ENCODE measurements around the gene SLC51A.
"Not testable (repeated sequence)": the region's sequence is repeated elsewhere in the genome, so short reads cannot be mapped to it uniquely, and the experiment has no call there.

SLC51A gene

DNA sequence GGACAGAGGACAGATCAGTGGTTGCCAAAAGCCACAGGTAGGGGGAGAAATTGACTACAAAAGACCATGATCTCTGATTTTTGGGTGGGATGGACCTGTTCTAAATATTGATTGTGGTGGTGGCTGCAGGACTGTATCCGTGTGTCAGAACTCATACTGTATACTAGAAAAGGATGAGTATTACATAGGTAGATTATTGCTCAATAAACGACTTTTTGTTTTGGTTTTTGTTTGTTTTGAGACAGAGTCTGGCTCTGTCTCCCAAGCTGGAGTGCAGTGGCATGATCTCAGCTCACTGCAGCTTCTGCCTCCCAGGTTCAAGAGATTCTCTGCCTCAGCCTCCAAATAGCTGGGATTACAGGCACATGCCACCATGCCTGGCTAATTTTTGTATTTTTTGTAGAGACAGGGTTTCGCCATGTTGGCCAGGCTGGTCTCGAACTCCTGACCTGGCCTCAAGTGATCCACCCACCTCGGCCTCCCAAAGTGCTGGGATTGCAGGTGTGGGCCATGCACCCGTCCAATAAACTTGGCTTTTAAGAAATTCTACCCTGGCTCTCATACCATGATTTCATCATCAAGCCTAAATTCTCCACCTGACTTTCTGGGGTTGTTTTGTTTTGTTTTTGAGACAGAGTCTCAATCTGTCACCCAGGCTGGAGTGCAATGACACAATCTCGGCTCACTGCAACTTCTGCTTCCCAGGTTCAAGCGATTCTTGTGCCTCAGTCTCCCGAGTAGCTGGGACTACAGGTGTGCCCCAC is 10.7 kb upstream of the SLC51A start:
- H3K27me3 ChIP-seq (ENCODE audit: control insufficient read depth, insufficient read depth, low read length); H3K9me3 ChIP-seq (ENCODE audit: control insufficient read depth, insufficient read depth, low read length); DNase-seq (ENCODE audit: low read depth, low spot score); H3K36me3 ChIP-seq (ENCODE audit: control insufficient read depth, insufficient read depth, low read length); H3K27ac ChIP-seq (ENCODE audit: low read length); H3K4me3 ChIP-seq (ENCODE audit: low read length); H3K4me1 ChIP-seq (ENCODE audit: control insufficient read depth, insufficient read depth, low read length): not testable (repeated sequence)
- no CpG with 5 or more reads among the region's 9 CpGs for WGBS (ENCODE audit: insufficient coverage, insufficient read length)

DNA sequence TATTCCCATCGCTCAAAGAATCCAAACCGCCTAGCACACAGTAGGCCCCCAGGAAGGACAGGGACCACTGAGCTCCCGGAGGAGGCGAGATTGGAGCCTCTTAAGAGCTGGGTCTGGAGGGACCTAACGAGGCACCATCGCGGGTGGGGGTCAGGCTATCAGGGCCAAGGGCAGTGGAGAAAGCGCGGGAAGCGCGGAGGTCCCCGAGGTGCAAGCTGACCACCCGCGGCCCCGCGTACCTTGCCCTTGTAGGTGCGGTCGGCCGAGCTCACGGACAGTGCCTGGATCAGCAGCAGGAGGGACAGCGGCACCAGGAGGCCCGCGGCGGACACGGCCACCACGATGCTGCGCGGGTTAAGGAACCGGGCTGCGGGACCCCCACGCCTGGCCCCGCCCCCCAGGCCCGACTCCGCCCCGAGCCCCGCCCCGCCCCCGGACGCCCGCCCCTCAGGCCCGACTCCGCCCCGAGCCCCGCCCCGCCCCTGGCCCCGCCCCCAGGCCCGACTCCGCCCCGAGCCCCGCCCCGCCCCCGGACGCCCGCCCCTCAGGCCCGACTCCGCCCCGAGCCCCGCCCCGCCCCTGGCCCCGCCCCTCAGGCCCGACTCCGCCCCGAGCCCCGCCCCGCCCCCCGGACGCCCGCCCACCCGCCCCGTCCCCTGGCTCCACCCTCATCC is 9.0 kb upstream of the SLC51A start:
- peak overlapping the region; percentile 67; the same call in 1 of the 2 replicates for H3K4me3 ChIP-seq (ENCODE audit: low read length)
- WGBS (ENCODE audit: insufficient coverage, insufficient read length) = no CpG with 5 or more reads among the region's 70 CpGs
- H3K27me3 ChIP-seq (ENCODE audit: control insufficient read depth, insufficient read depth, low read length) = peaks cover 3% of the 10 kb centered on the region; the same call in 1 of the 2 replicates
- peaks cover 3% of the 10 kb centered on the region for H3K4me1 ChIP-seq (ENCODE audit: control insufficient read depth, insufficient read depth, low read length)
- no peak overlapping the region for H3K27ac ChIP-seq (ENCODE audit: low read length)
- H3K9me3 ChIP-seq (ENCODE audit: control insufficient read depth, insufficient read depth, low read length) = no peaks in the 10 kb centered on the region
- H3K36me3 ChIP-seq (ENCODE audit: control insufficient read depth, insufficient read depth, low read length) = no peaks in the 10 kb centered on the region
- no peak for DNase-seq (ENCODE audit: low read depth, low spot score)

DNA sequence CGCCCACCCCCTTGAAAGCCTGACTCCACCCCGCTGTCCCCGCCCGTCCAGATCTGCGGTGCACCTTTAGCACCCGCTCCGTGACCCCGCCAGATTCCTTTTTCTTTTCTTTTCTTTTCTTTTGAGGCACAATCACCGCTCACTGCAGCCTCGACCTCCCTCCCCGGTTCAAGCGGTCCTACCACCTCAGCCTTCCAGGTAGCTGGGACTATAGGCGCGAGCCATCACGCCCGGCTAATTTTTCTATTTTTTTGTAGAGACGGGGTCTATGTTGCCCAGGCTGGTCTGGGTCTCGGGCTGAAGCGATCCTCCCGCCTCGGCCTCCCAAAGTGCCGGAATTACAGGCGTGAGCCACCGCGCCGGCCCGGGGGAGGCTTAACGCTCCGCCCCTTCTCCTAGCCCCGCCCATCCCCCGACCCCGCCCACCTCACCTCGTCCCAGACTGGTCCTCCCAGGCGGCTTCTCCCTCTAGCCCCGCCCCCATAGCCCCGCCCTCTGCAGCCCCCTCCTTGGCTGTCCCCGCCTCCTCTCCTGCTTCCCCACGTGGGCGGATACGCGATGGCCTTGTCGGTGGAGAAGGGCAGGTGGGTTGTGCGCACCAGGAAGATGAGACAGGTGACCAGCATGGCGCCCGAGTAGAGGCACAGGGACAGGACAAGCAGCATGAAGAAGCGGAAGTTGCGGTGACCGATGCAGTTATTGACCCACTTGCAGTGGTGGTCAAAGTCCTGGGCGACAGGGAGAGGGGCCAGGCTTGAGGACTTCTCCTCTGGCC is 8.3 kb upstream of the SLC51A start:
- Histone ChIP-seq H3K27ac (ENCODE audit: low read length) (no peak overlapping the region), H3K4me3 (ENCODE audit: low read length) (peak overlapping the region; percentile 45; the same call in 1 of the 2 replicates)
- WGBS (ENCODE audit: insufficient coverage, insufficient read length) = no CpG with 5 or more reads among the region's 49 CpGs

DNA sequence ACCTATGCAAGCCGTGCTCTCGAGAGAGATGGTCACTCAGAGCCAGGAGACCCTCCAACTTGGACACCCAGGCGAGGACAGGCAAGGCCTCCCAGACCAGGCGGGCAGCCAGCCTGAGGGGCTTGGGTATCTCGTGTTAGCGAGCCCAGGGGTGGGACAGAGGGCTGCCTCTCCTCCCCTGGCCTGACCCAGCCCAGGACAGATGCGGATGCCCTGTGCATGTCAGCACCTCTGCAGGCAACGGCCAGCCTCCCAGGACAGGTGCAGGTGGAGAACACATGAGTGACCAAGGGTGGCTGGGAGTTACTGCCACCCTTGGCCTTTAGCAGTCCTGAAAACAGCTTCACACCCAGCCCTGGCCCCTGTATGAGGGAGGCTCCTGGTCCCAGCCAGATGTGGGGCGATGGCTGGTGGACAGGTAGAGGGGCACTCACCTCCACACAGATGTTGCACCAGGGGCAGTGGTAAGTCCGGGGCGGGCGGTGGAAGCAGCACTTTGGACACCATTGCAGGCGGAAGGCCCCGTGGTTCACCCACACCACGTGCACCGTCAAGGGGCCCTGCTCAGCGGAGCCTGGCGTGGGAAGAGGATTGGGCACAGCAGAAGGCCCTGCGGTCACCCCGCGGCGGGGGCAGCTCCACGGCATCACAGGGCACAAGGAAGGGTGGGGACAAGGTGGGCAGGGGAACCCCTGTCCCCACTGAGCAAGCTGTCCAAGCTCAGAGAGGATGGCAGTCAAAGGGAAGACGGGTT is 7.2 kb upstream of the SLC51A start:
- peaks cover 3% of the 10 kb centered on the region for H3K4me1 ChIP-seq (ENCODE audit: control insufficient read depth, insufficient read depth, low read length)
- no peak overlapping the region for H3K27ac ChIP-seq (ENCODE audit: low read length)
- H3K27me3 ChIP-seq (ENCODE audit: control insufficient read depth, insufficient read depth, low read length) = peaks cover 3% of the 10 kb centered on the region; the same call in 1 of the 2 replicates
- no peaks in the 10 kb centered on the region for H3K9me3 ChIP-seq (ENCODE audit: control insufficient read depth, insufficient read depth, low read length)
- no peak for DNase-seq (ENCODE audit: low read depth, low spot score)
- H3K36me3 ChIP-seq (ENCODE audit: control insufficient read depth, insufficient read depth, low read length) = no peaks in the 10 kb centered on the region
- no CpG with 5 or more reads among the region's 24 CpGs for whole genome bisulfite sequencing (ENCODE audit: insufficient coverage, insufficient read length)
- H3K4me3 ChIP-seq (ENCODE audit: low read length) = no peak overlapping the region

More for the DNA sequence above, 8.3 kb upstream of the SLC51A start:
- Histone ChIP-seq H3K27me3 (ENCODE audit: control insufficient read depth, insufficient read depth, low read length) (peaks cover 3% of the 10 kb centered on the region; the same call in 1 of the 2 replicates), H3K9me3 (ENCODE audit: control insufficient read depth, insufficient read depth, low read length) (no peaks in the 10 kb centered on the region), H3K36me3 (ENCODE audit: control insufficient read depth, insufficient read depth, low read length) (no peaks in the 10 kb centered on the region), H3K4me1 (ENCODE audit: control insufficient read depth, insufficient read depth, low read length) (peaks cover 3% of the 10 kb centered on the region)
- DNase-seq (ENCODE audit: low read depth, low spot score) = no peak

DNA sequence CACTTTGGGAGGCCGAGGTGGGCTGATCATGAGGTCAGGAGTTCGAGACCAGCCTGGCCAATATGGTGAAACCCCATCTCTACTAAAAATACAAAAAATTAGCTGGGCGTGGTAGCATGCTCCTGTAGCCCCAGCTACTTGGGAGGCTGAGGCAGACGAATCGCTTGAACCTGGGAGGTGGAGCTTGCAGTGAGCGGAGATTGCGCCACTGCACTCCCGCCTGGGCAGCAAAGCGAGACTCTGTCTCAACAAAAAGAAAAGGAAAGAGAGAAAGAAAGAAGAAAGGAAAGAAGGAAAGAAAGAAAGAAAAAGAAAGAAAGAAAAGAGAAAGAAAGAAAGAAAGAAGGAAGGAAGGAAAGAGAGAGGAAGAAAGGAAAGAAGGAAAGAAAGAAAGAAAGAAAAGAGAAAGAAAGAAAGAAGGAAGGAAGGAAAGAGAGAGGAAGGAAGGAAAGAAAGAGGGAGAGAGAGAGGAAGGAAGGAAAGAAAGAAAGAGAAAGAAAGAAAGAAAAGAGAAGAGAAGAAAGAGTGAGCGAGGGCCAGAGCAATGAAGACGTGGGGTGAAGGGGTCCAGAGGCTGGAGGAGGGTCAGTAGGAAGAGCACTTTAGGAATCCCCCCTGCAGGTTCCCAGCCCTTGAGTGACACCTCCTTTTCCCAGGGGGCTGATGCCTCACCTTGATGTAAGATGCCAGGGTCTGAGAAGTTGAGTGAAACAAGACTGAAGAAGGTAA is 6.2 kb upstream of the SLC51A start:
- DNase-seq (ENCODE audit: low read depth, low spot score) = not testable (repeated sequence)

DNA sequence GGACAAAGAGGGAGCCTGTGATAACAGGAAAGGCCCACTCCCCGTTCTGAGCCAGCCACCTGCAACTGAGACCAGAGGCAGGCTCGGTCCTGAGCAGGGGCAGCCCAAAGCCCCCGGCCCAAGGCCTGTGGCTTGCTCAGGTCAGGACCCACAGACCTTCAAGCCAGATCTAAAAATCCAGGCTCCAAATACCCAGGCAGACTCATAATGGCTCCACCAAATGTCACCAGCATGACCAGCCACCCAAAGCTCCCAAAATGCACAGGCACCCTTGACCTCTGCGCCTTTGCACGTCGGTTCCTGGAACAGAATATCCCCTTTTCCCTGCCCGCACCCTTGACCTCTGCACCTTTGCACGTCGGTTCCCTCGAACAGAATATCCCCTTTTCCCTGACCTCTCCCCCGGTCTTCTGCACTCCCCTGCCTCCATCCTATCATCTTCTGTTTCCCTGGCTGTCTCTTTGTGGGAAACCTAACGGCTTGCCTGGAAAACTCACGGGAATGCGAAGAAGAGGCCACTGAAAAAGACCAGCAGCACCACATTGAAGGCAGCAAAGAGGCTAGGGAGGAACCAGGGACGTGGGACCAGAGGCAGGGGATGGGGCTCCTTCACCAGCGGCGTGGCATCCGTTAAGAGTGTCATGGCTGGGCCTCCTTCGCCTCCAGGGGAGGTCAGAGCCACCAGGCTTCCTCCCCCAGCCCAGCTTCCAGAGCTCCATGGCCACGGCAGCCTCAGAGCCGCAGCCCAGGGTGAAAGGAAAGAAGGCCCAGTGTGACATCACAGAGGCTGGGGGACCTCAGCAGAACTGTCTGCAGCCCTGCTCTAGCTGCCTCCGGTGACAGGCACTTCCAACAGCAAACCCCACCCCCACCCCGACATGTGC is 5.4 kb upstream of the SLC51A start, which contains the start of gene ZDHHC19:
ZDHHC19 (minus strand) TSS at position 728 of the 884 bp plus-strand sequence; CDS start at position 643, 85 bp downstream.
- Histone ChIP-seq H3K27me3 (ENCODE audit: control insufficient read depth, insufficient read depth, low read length) (peaks cover 3% of the 10 kb centered on the region; the same call in 1 of the 2 replicates), H3K27ac (ENCODE audit: low read length) (no peak within 1 kb of the TSS), H3K36me3 (ENCODE audit: control insufficient read depth, insufficient read depth, low read length) (no peaks in the 10 kb centered on the region), H3K4me3 (ENCODE audit: low read length) (no peak within 1 kb of the TSS), H3K4me1 (ENCODE audit: control insufficient read depth, insufficient read depth, low read length) (peaks cover 3% of the 10 kb centered on the region), H3K9me3 (ENCODE audit: control insufficient read depth, insufficient read depth, low read length) (no peaks in the 10 kb centered on the region)
- WGBS (ENCODE audit: insufficient coverage, insufficient read length) = no CpG with 5 or more reads among the region's 23 CpGs
- no peak for DNase-seq (ENCODE audit: low read depth, low spot score)

More for the DNA sequence above, 6.2 kb upstream of the SLC51A start:
- not testable (repeated sequence) for H3K4me3 ChIP-seq (ENCODE audit: low read length); H3K27me3 ChIP-seq (ENCODE audit: control insufficient read depth, insufficient read depth, low read length); H3K9me3 ChIP-seq (ENCODE audit: control insufficient read depth, insufficient read depth, low read length); H3K36me3 ChIP-seq (ENCODE audit: control insufficient read depth, insufficient read depth, low read length); H3K4me1 ChIP-seq (ENCODE audit: control insufficient read depth, insufficient read depth, low read length); H3K27ac ChIP-seq (ENCODE audit: low read length)
- no CpG with 5 or more reads among the region's 11 CpGs for WGBS (ENCODE audit: insufficient coverage, insufficient read length)

DNA sequence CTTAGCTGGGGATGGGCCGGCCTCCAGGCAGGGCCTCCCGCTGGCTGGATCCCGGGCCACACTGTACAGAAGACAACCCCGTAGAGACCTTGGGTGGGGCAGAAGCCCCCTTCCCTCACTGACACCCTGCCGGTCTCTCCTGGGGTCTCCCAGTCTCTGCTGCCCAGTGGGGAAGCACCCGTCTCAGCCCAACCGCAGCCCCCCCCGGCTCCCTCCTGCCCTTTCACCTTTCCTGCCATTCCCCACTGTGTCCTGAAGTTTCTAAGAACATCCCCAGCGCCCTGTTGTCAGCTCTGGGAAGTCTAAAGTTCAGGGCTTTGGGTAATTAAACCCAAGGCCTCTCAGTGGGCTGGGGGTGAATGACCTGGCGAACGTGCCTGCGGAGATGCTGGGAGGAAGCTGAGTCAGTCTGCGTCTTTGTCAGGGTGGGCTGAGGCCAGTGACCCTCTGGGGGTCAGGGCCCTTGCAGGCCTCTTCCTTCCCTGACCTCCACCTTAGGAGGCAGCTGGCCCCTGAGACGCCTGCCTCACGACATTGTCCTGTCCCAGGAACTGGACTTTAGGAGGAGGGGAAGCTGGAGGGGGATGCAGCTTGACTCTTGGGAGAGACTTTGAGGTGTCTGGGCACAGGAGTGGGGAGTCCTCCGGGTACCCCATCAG is 1.4 kb upstream of the SLC51A start:
- H3K36me3 ChIP-seq (ENCODE audit: control insufficient read depth, insufficient read depth, low read length) = no peaks in the 10 kb centered on the region
- H3K27me3 ChIP-seq (ENCODE audit: control insufficient read depth, insufficient read depth, low read length) = no peaks in the 10 kb centered on the region
- no peaks in the 10 kb centered on the region for H3K9me3 ChIP-seq (ENCODE audit: control insufficient read depth, insufficient read depth, low read length)
- no peak overlapping the region for H3K4me3 ChIP-seq (ENCODE audit: low read length)
- no peak overlapping the region for H3K27ac ChIP-seq (ENCODE audit: low read length)
- DNase-seq (ENCODE audit: low read depth, low spot score) = no peak
- WGBS (ENCODE audit: insufficient coverage, insufficient read length) = no CpG with 5 or more reads among the region's 16 CpGs
- H3K4me1 ChIP-seq (ENCODE audit: control insufficient read depth, insufficient read depth, low read length) = peaks cover 7% of the 10 kb centered on the region

DNA sequence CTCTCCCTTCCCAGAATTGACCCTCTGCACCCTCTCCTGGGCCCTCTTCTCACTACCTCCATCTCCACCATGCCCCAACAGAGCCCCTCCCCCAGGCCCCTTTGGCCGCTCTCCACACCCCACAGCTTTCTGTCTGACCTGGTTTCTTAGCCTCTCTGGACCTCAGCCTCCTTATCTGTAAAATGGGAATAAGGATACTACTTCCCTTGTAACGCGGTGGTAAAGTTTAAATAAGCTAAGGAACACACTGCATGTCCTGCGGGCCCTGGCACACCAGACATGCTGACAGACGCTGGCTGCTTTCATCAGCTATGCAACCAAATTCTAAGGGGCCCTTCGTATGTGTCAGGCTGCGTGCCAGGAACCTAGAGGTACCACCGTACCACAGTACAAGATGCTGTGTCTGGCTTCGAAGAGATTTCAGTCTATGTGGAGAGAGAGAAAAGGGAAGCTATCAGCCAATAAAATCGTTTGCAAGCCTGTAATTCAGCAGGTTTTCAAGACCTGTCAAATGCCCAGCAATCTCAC is 777 bp upstream of the SLC51A start:
- H3K27me3 ChIP-seq (ENCODE audit: control insufficient read depth, insufficient read depth, low read length) = no peaks in the 10 kb centered on the region
- H3K9me3 ChIP-seq (ENCODE audit: control insufficient read depth, insufficient read depth, low read length) = no peaks in the 10 kb centered on the region
- H3K4me3 ChIP-seq (ENCODE audit: low read length) = no peak overlapping the region
- no peak for DNase-seq (ENCODE audit: low read depth, low spot score)
- no CpG with 5 or more reads among the region's 10 CpGs for WGBS (ENCODE audit: insufficient coverage, insufficient read length)
- no peaks in the 10 kb centered on the region for H3K36me3 ChIP-seq (ENCODE audit: control insufficient read depth, insufficient read depth, low read length)
- no peak overlapping the region for H3K27ac ChIP-seq (ENCODE audit: low read length)
- peaks cover 7% of the 10 kb centered on the region for H3K4me1 ChIP-seq (ENCODE audit: control insufficient read depth, insufficient read depth, low read length)
